SIG-M5 (cell line): Measurements from ENCODE around the gene NEURL4.
"Not testable (repeated sequence)": the region's sequence is repeated elsewhere in the genome, so short reads cannot be mapped to it uniquely, and the experiment has no call there.

Experiments
- DNase-seq: peaks from one replicate; lab custom pipeline; 2025; lab: John Stamatoyannopoulos, UW

The NEURL4 gene

GRCh38 chr17:7347630-7348477 is 18.7 kb upstream of the NEURL4 start:
- no peak for DNase-seq

DNA sequence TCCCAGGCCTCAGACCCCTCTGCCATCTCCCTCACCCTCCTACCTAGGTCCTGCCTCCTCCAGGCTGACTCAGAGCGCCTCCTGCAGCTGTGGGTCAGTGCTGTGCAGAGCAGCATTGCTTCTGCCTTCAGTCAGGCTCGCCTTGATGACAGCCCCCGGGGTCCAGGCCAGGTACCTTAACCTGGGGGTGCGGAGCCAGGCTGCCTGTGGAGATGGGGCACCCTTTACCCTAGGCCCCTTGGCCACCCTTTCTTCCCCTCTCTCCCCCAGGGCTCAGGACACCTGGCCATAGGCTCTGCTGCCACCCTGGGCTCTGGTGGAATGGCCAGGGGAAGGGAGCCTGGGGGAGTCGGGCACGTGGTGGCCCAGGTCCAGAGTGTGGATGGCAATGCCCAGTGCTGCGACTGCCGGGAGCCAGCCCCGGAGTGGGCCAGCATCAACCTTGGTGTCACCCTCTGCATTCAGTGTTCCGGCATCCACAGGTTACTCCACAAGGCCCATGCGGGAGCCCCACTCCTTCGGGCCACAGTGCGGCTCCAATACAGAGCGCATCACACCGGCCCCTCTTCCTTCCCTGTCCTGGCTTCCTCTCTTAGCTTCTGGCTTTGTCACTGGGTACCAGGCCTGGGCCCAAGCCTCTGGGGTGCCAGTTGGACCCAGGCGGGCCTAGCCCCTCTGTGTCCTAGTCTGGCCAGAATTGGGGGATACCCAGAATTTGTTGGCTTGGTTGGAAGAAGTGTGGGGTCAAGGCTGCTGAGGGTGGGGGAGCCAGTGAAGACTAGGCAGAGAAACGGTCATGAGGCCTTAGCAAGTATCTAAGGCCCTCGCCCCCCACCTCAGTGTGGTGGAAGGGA is 17.9 kb upstream of the NEURL4 start:
- DNase-seq: no peak

- no peak for DNase-seq
Measured at GRCh38 chr17:7343250-7343649, 14.1 kb upstream of the NEURL4 start.

DNA sequence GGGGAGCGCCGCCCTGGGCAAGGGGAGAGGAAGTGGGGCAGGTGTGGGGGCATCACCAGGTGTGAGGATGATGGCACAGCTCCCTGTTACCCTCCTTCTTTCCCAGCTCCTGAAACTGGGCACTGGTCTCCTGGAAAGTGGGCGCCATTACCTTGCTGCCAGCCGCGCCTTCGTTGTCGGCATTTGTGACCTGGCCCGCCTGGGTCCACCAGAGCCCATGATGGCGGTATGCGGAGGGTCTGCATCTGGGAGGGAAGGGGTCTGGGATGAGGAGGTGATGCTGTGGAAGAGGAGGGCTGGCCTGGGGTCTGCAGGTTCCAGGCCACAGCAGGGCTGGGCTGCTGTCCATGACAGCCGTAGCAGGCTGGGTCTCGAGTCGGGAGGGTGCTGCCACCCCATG is 12.7 kb upstream of the NEURL4 start:
- DNase-seq: no peak

- DNase-seq: no peak
Measured at GRCh38 chr17:7340179-7340578, 11.0 kb upstream of the NEURL4 start.

- DNase-seq: not testable (repeated sequence)
Measured at GRCh38 chr17:7337600-7337999, 8.5 kb upstream of the NEURL4 start.

DNA sequence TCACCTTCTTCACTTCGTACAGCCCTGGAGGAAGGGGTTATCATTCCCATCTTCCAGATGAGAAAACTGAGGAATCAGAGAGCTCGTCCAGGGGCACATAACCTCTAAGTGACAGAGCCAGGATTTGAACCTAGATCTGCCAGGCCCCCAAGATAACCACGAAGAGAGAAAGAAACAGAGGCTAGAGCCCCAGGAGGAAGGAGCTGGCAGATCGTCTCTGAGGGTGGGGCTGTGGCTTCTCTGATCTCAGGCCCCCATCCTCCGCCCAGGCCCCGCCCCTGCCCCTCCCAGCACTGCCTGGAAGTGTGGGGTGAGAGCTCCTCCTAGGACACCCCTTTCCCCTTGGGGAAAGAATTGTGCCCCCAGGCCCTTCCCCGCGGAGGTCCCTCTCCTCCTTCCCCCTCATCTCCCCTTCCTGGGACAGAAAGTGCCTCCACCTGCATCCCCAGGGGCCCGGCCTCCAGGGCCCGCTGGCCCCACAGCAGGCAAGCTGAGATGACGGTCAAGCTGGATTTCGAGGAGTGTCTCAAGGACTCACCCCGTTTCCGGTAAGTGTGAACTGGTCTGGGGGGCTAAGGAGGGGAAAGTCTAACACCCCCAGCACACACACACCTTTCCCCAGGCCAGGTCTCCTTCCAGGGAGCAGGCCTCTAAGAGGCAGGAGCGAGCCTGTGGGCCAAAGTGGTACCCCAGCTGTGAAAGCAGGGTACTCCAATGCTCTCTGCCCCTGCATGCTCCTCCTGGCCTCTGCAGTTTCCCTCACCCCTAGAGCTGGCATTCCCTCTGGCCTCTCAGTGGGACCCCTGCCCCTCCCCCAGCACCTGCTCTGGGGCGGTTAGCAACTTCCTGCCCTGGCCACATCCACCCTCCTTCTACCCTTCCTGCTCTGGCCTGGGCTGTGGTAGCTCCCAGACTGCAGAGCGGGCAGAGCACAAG is 7.4 kb upstream of the NEURL4 start, which contains the start of gene ACAP1:
Gene ACAP1 (plus strand): TSS at position 290 of the 936 bp plus-strand sequence. CDS start 206 bp downstream, at position 496.
- DNase-seq: no peak

DNA sequence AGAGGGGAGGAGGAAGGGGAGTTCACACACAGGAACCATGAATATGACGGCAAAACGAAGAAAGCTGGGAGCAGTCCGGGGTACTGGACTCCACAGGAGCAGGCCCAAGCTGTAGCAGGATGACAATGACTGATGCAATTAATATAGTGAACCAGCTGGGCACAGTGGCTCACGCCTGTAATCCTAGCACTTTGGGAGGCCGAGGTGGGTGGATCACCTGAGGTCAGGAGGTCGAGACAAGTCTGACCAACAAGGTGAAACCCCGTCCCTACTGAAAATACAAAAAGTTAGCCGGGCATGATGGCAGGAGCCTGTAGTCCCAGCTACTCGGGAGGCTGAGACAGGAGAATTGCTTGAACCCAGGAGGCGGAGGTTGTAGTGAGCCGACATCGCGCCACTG is 6.6 kb upstream of the NEURL4 start:
- DNase-seq: not testable (repeated sequence)

GRCh38 chr17:7334938-7335538 is 5.9 kb upstream of the NEURL4 start:
- DNase-seq: no peak

DNA sequence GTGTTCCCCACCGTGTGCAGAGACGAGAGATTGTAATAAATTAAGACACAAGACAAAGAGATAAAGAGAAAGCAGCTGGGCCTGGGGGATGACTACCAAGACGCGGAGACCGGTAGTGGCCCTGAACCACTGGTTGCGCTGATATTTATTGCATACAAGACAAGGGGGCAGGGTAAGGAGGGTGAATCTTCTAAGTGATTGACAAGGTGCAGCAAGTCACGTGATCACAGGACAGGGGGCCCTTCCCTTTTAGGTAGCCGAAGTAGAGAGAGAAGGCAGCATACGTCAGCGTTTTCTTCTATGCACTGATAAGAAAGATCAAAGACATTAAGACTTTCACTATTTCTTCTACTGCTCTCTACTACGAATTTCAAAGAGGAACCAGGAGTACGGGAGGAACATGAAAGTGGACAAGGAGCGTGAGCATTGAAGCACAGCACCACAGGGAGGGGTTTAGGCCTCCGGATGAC is 3.5 kb upstream of the NEURL4 start:
- DNase-seq: not testable (repeated sequence)

DNA sequence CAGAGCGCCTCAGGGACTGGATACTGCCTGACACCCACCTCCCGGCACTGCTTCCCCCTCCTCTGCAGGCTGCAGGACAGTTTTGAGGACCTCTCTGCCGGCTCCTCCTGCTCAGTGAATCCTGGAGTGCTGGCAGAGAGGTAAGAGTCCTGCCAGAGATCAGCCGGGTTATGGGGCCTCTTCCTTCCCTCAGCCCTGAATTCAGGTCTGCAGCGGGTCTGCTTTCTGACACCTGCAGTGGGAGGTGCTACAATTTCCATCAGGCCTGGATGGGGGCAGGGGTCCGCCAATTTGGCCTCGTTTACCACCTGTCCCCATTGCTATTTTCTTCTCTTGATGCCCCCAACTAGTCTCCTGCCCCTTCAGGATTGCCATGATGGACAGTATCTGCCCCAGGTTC is 3.0 kb upstream of the NEURL4 start:
- DNase-seq: no peak

DNA sequence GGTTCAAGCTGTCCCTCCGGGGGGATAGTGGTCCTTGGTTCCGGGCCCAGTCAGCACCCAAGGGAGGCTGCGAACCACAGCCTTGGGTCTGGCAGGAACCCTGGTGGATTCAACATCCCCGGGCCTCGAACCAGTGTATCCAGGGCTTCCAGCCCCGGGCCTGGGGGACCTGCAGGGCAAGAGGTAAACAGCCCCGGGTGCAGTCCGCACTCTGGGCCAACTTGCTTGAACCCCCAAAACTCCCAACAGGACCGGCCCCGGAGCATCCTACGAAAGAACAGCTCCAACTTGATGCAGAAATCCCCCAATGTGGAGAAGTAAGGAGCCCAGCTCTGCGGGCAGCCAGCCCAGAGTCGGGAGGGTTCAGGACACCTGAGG is 1.5 kb upstream of the NEURL4 start:
- no peak for DNase-seq

- no peak for DNase-seq
Measured at GRCh38 chr17:7329997-7330637, 982 bp upstream of the NEURL4 start.

GRCh38 chr17:7329374-7329996 is 350 bp upstream of the NEURL4 start:
- peak; percentile 94 for DNase-seq

GRCh38 chr17:7328009-7328408 is 1.1 kb downstream of the NEURL4 start:
- no peak for DNase-seq

- no peak for DNase-seq
Measured at GRCh38 chr17:7327501-7327900, 1.6 kb downstream of the NEURL4 start.

GRCh38 chr17:7327056-7327455 is 2.1 kb downstream of the NEURL4 start:
- DNase-seq: no peak

DNA sequence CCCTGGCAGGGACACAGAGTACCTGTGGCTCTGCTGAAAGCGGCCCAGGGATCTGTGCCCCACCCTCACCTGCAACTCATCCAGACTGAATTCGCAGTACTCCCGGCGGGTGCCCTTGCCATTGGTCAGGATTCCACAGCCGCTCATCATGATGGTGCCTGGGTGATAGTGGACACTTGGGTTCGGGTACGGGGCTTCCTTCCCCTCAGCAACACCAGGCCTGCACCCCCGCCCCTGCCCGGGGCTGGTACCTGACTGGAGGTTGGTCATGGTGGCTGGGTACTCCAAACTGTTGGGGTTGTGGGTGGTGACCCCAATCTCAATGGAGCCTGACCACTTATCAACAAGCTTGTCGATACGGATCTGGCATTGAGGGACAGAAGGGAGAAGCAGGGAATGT is 2.9 kb downstream of the NEURL4 start:
- no peak for DNase-seq

GRCh38 chr17:7325031-7325528 is 4.1 kb downstream of the NEURL4 start:
- no peak for DNase-seq

GRCh38 chr17:7324438-7324779 is 4.7 kb downstream of the NEURL4 start:
- no peak for DNase-seq
